ENCODE data around the gene TXK.
A peak's percentile ranks its signal among the peaks of the same experiment; 100 is the strongest.

The TXK gene

DNA sequence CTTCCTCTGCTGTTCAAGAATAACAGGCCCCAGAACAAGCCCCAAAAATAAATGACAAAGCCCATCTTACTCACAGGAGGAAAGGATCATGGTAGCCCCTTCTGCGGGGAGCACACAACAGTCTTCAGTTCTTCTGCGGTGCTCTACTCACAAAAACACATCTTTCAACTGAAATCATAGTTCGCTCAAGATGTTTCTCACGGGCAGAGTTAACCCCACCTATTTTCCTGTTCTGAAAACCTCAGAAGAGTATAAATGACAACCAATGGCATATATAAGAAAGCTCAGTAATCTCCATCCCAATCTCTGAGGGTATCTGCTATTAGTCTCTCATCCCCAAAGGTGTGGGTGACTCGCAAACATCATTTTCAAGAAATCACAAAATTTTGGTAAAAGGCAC is at the start of gene TXK:
Gene TXK, minus strand, starts transcription at position 170 of the 400 bp plus-strand sequence. Its CDS starts 80 bp downstream, at position 90.
- DNase-seq (ENCODE audit: low read depth) = no peak
- H3K4me3 ChIP-seq (ENCODE audit: low read length) = no peak within 1 kb of the TSS
- TF ChIP-seq, protein P1, sequence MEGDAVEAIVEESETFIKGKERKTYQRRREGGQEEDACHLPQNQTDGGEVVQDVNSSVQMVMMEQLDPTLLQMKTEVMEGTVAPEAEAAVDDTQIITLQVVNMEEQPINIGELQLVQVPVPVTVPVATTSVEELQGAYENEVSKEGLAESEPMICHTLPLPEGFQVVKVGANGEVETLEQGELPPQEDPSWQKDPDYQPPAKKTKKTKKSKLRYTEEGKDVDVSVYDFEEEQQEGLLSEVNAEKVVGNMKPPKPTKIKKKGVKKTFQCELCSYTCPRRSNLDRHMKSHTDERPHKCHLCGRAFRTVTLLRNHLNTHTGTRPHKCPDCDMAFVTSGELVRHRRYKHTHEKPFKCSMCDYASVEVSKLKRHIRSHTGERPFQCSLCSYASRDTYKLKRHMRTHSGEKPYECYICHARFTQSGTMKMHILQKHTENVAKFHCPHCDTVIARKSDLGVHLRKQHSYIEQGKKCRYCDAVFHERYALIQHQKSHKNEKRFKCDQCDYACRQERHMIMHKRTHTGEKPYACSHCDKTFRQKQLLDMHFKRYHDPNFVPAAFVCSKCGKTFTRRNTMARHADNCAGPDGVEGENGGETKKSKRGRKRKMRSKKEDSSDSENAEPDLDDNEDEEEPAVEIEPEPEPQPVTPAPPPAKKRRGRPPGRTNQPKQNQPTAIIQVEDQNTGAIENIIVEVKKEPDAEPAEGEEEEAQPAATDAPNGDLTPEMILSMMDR (conservative IDR thresholded peaks at IDR 0.05; ENCODE audit: low read depth, low read length) = no peak

DNA sequence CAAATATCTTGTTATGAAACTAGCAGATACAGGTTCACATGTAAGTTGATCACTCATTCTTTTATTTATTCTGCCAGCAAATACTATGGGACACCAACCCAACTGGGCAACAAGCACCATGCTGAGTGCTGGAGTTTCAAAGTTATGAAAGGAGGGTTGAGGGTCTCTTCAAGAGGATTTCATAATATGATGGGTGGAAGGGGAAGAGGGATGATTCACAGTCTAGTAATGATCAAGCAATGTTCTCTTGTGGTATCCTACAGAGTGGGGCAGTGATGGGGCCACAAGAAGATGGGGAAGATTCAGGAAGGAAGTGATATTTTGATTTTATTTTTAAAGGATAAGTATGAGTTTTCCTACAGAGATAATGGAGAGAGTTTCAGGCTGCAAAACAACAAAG is 46.2 kb upstream of the TXK start:
- no peak for DNase-seq (ENCODE audit: low read depth)
- TF ChIP-seq, protein P1 (conservative IDR thresholded peaks at IDR 0.05; ENCODE audit: low read depth, low read length) = no peak
- H3K4me3 ChIP-seq (ENCODE audit: low read length) = no peak overlapping the region

DNA sequence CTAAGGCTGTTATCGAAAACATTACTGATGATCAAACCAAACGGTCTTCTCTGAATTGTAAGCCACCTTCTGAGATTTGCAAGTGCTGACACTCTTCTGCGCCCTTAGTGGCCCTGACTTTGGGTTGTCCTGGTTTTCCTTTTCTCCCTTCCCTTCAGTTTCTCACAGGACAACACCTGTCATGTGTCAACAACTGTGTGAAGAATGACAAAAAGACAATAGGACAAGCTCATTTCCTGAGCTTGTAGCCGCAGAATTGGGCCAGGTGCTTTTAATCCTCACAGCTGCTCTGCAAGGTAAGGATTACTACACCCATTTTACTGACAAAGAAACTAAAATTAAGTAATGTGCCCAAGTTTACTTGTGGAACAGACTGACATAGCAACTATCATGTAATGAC is 44.9 kb upstream of the TXK start:
- DNase-seq (ENCODE audit: low read depth) = no peak
- H3K4me3 ChIP-seq (ENCODE audit: low read length) = no peak overlapping the region
- TF ChIP-seq, protein P1 (conservative IDR thresholded peaks at IDR 0.05; ENCODE audit: low read depth, low read length) = no peak

DNA sequence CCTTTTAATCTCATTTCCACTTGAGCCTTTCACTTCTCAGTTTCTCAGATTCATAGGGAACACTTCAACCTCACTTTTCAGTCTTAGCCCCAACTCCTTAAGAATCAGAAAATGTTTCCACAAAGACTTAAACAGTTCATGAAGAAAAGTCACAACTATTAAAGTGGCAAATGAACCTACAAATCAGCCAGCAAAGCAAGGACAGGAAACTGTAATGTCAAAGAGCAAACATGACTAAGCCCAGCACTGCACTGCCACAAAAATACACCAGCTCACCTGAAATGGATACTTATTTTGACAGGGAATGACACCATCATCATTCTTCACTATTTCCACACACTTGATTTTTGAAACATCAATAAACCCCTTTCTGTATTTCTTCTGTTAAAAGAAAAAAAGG is 41.8 kb upstream of the TXK start:
- TF ChIP-seq, protein P1 (conservative IDR thresholded peaks at IDR 0.05; ENCODE audit: low read depth, low read length) = no peak
- no peak overlapping the region for H3K4me3 ChIP-seq (ENCODE audit: low read length)
- DNase-seq (ENCODE audit: low read depth) = no peak

DNA sequence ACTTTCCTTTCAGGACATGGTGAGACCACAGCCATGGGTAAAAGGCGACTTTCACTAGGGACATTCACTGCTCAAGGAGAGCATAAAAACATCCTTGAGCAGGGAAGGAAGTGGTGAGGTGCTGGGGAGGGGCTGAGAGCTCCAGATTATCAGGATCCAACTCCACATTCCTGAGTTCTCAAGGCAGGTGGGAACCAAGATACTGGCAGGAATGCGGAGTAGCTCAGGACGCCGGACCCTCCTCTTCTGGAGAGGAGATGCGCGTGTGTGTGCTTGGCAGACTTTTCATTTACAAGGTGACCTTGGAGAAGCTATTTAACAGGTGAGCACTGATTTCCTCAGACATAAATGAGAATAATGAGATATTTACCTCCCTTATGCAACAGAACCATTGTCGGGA is 41.3 kb upstream of the TXK start:
- no peak for DNase-seq (ENCODE audit: low read depth)
- no peak overlapping the region for H3K4me3 ChIP-seq (ENCODE audit: low read length)
- TF ChIP-seq, protein P1 (conservative IDR thresholded peaks at IDR 0.05; ENCODE audit: low read depth, low read length) = no peak

- TF ChIP-seq, protein P1 (conservative IDR thresholded peaks at IDR 0.05; ENCODE audit: low read depth, low read length) = no peak
- H3K4me3 ChIP-seq (ENCODE audit: low read length) = no peak overlapping the region
- peak; percentile 29 for DNase-seq (ENCODE audit: low read depth)
These were observed 39.3 kb upstream of the TXK start for GRCh38 chr4:48173056-48173991.

GRCh38 chr4:48172651-48173050 is 38.6 kb upstream of the TXK start:
- DNase-seq (ENCODE audit: low read depth) = no peak
- H3K4me3 ChIP-seq (ENCODE audit: low read length) = no peak overlapping the region
- TF ChIP-seq, protein P1 (conservative IDR thresholded peaks at IDR 0.05; ENCODE audit: low read depth, low read length) = no peak
